PC-9 (cell line): Measurements from ENCODE around the gene TATDN3. TPM values are rescaled to one million over a fixed set of nuclear protein-coding genes. Genes with fewer than 3 reads are reported as not detected.

Experiments used
- BruUV-seq: library from RNA; stranded (reverse); fragments of 400-500 nt; replicated peaks from 2 replicates; lab custom pipeline; 2021; lab: Mats Ljungman, UMichigan
- CTCF ChIA-PET: fragments of 300-600 bp; sonication (Branson Sonifier 250); formaldehyde crosslinking; loops from one replicate; lab custom pipeline; 2022; ENCODE audit warnings: antibody characterized with exemption; lab: Charles Lee
- POLR2A ChIA-PET: fragments of 300-600 bp; sonication (Branson Sonifier 250); formaldehyde crosslinking; loops from one replicate; lab custom pipeline; 2022; ENCODE audit warnings: antibody characterized with exemption; ENCODE audit not compliant: unreplicated experiment; lab: Charles Lee
- DNase-seq, 2 experiments: peaks; one replicate each; pipeline versions ENCODE4 v3.0.0 to v3.0.0-alpha.2; 2015 to 2022; ENCODE audit warnings: mixed read lengths in 1 of 2
- H2AFZ ChIP-seq: fragments of 200-600 bp; sonication (generic); 2 replicates; pipeline ENCODE4 v1.8.1; 2017; ENCODE audit warnings: antibody characterized with exemption
- H3F3A ChIP-seq: fragments of 200-600 bp; sonication (generic); 2 replicates; pipeline ENCODE4 v1.8.1; 2017; ENCODE audit warnings: antibody characterized with exemption, mild to moderate bottlenecking, low read depth; ENCODE audit not compliant: insufficient read depth
- H3K27ac ChIP-seq: fragments of 200-600 bp; sonication (generic); 2 replicates; pipeline ENCODE4 v1.6.1; 2016; ENCODE audit warnings: mixed run types
- H3K27me3 ChIP-seq: fragments of 200-600 bp; sonication (generic); 2 replicates; pipeline ENCODE4 v1.6.1; 2016; ENCODE audit warnings: low read depth, mixed run types; ENCODE audit not compliant: insufficient read depth
- H3K36me3 ChIP-seq: fragments of 200-600 bp; sonication (generic); 2 replicates; pipeline ENCODE4 v1.6.1; 2016; ENCODE audit warnings: low read depth, mixed run types
- H3K4me1 ChIP-seq: fragments of 200-600 bp; sonication (generic); replicated peaks from 2 replicates; pipeline ENCODE4 v1.6.1; 2016; ENCODE audit warnings: mixed run types; ENCODE audit not compliant: insufficient read depth
- H3K4me2 ChIP-seq: fragments of 200-600 bp; sonication (generic); 2 replicates; pipeline ENCODE4 v1.6.1; 2017; ENCODE audit warnings: mixed run types
- H3K4me3 ChIP-seq: fragments of 200-600 bp; sonication (generic); 2 replicates; pipeline ENCODE4 v1.6.1; 2016; ENCODE audit warnings: mixed run types
- H3K79me2 ChIP-seq: fragments of 200-600 bp; sonication (generic); 2 replicates; pipeline ENCODE4 v1.6.1; 2017; ENCODE audit warnings: low read depth, mixed run types
- H3K9me2 ChIP-seq: fragments of 200-600 bp; sonication (generic); 2 replicates; pipeline ENCODE4 v1.8.1; 2017; ENCODE audit warnings: mild to moderate bottlenecking; ENCODE audit not compliant: insufficient read depth
- H3K9me3 ChIP-seq: fragments of 200-600 bp; sonication (generic); 2 replicates; pipeline ENCODE4 v1.8.1; 2016; ENCODE audit warnings: low read depth; ENCODE audit not compliant: insufficient read depth
- H4K20me1 ChIP-seq: fragments of 200-600 bp; sonication (generic); 2 replicates; pipeline ENCODE4 v1.8.1; 2017; ENCODE audit not compliant: insufficient read depth
- EZH2 ChIP-seq: fragments of 200-600 bp; sonication (generic); IDR thresholded peaks from 2 replicates; pipeline ENCODE4 v1.8.0; 2017; ENCODE audit warnings: antibody characterized with exemption, low read depth
- intact Hi-C: fragments of 100-400 bp; cut with micrococcal nuclease; formaldehyde crosslinking; loops from one replicate; pipeline ENCODE4 v1.10.0; 2022; ENCODE audit not compliant: unreplicated experiment
- total RNA-seq: library from RNA; stranded (reverse); gene quantifications from 2 replicates; pipeline ENCODE4 v1.2.3, GENCODE V29; 2021
- TF ChIP-seq, protein P1 (sequence below): fragments of 200-600 bp; sonication (generic); conservative IDR thresholded peaks from 2 replicates; pipeline ENCODE4 v1.6.1; 2017; ENCODE audit warnings: mixed run types, antibody characterized with exemption, mild to moderate bottlenecking, moderate library complexity

The TATDN3 gene
- total RNA-seq, 1 experiment from 2014 or later, result 10.2 TPM

DNA sequence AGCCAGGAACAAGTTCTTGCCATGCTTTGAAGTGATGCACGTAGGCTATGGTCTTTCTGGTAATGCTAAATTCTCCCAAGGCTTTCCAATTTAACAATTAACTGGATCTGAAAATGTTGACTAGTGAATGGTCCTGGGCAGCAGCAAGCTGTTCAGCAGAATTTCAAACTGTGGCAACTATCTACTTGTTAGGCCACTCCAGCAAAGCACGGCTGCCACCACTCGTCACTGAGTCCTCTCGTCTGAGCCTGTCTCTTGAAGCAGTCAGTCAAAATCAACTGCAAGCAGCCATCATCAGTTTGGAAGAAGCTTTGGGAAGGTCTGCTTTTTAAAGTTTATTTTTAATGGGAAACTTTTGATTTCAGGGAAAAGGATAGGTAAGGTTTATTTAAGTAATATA is 72.5 kb downstream of the TATDN3 start:
- no peak for DNase-seq
- peaks cover 3% of the 10 kb centered on the region; the same call in 1 of the 2 replicates for H4K20me1 ChIP-seq
- H3K27me3 ChIP-seq, result no peaks in the 10 kb centered on the region
- H2AFZ ChIP-seq, result no peak overlapping the region
- intact Hi-C loops, result no loop called here
- peaks cover 20% of the 10 kb centered on the region for H3K4me1 ChIP-seq
- ChIA-PET CTCF (no interaction called here), POLR2A (no interaction called here)
- no peak for TF ChIP-seq EZH2
- TF ChIP-seq, protein P1, sequence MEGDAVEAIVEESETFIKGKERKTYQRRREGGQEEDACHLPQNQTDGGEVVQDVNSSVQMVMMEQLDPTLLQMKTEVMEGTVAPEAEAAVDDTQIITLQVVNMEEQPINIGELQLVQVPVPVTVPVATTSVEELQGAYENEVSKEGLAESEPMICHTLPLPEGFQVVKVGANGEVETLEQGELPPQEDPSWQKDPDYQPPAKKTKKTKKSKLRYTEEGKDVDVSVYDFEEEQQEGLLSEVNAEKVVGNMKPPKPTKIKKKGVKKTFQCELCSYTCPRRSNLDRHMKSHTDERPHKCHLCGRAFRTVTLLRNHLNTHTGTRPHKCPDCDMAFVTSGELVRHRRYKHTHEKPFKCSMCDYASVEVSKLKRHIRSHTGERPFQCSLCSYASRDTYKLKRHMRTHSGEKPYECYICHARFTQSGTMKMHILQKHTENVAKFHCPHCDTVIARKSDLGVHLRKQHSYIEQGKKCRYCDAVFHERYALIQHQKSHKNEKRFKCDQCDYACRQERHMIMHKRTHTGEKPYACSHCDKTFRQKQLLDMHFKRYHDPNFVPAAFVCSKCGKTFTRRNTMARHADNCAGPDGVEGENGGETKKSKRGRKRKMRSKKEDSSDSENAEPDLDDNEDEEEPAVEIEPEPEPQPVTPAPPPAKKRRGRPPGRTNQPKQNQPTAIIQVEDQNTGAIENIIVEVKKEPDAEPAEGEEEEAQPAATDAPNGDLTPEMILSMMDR, result no peak
- no peaks in the 10 kb centered on the region for H3F3A ChIP-seq
- no peak overlapping the region for H3K4me2 ChIP-seq
- peaks cover 40% of the 10 kb centered on the region for H3K79me2 ChIP-seq
- no peak overlapping the region for H3K27ac ChIP-seq
- H3K9me3 ChIP-seq, result no peaks in the 10 kb centered on the region
- 0 out of 2 replicates have a peak, but pooled peaks cover 9% of the 10 kb centered on the region for H3K36me3 ChIP-seq
- H3K9me2 ChIP-seq, result no peaks in the 10 kb centered on the region
- BruUV-seq, result no TSS peak
- no peak overlapping the region for H3K4me3 ChIP-seq

Other genes starting within 250 kb of the TATDN3 start
- 10.2 and 10.8 TPM in 2 replicates for gene ATF3, start 183.1 kb upstream of the TATDN3 start, total RNA-seq
- gene BATF3, start 92.1 kb upstream of the TATDN3 start, total RNA-seq, result 0.50 and 1.3 TPM in 2 replicates
- 28.9 and 32.4 TPM in 2 replicates for gene NSL1, start 117 bp upstream of the TATDN3 start, total RNA-seq
- not detected in 2 replicates for gene SPATA45, start 55.8 kb downstream of the TATDN3 start, total RNA-seq
- 5.5 and 13.1 TPM in 2 replicates for gene FLVCR1, start 66.4 kb downstream of the TATDN3 start, total RNA-seq
- 0.55 TPM in 1 of 2 replicates, not detected in the other for gene VASH2, start 158.6 kb downstream of the TATDN3 start, total RNA-seq
- 35.4 and 42.6 TPM in 2 replicates for gene ANGEL2, start 224.0 kb downstream of the TATDN3 start, total RNA-seq